Prostate gland (tissue), 2 donors: ENCODE measurements around the gene RNF169.

Source experiments
- POLR2A ChIP-seq: fragments of 450-650 bp; IDR thresholded peaks from one replicate; pipeline ENCODE4 v1.6.1; 2016; ENCODE audit warnings: antibody characterized with exemption, mild to moderate bottlenecking
- TF ChIP-seq, protein P1 (sequence below), 4 experiments: fragments of 200-600 bp in 2 of 4; fragments of 450-650 bp in 2 of 4; sonication (generic) in 2 of 4; IDR thresholded peaks; 1 replicate in 3 of 4; 2 replicates in 1 of 4; pipeline ENCODE4 v1.5.1; 2016 to 2019; ENCODE audit warnings: antibody characterized with exemption in 4 of 4, mild to moderate bottlenecking in 2 of 4, moderate library complexity in 2 of 4

DNA sequence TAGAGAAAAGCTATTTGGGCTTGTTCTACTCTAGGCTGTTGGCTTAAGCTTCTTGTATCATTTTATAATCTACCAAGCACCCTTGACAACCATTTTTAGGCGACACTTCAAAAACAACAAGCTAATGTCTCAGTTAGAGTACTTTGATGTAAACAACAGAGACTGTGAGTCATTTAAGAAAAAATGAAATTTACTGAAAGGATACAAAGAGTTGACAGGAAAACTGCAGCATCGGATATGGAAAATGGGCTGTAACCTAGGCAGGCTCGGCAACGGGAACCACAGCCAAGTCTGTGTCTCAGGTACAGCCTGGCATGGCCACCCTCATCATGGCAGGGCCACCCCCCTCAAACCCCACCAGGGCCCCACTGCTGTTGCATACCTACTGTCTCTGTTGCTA lies 4.4 kb upstream of the RNF169 start:
- TF ChIP-seq POLR2A: no peak
- TF ChIP-seq, protein P1, sequence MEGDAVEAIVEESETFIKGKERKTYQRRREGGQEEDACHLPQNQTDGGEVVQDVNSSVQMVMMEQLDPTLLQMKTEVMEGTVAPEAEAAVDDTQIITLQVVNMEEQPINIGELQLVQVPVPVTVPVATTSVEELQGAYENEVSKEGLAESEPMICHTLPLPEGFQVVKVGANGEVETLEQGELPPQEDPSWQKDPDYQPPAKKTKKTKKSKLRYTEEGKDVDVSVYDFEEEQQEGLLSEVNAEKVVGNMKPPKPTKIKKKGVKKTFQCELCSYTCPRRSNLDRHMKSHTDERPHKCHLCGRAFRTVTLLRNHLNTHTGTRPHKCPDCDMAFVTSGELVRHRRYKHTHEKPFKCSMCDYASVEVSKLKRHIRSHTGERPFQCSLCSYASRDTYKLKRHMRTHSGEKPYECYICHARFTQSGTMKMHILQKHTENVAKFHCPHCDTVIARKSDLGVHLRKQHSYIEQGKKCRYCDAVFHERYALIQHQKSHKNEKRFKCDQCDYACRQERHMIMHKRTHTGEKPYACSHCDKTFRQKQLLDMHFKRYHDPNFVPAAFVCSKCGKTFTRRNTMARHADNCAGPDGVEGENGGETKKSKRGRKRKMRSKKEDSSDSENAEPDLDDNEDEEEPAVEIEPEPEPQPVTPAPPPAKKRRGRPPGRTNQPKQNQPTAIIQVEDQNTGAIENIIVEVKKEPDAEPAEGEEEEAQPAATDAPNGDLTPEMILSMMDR (IDR thresholded peaks at IDR 0.05): no peak
